NT2/D1 (cell line): ENCODE results near the gene LRR1.

ENCODE experiments used
- DNase-seq: peaks from one replicate; pipeline ENCODE4 v3.0.0-alpha.2; 2011; ENCODE audit warnings: low read depth, low spot score
- H3K27me3 ChIP-seq: 2 replicates; pipeline ENCODE4 v1.6.0; 2011; ENCODE audit warnings: mild to moderate bottlenecking; ENCODE audit not compliant: insufficient read length, insufficient read depth
- H3K36me3 ChIP-seq: 2 replicates; pipeline ENCODE4 v1.6.1; 2011; ENCODE audit warnings: mild to moderate bottlenecking, low read length, mixed read lengths; ENCODE audit not compliant: insufficient read depth, insufficient read length
- H3K4me1 ChIP-seq: 2 replicates; pipeline ENCODE4 v1.5.1; 2011; ENCODE audit not compliant: insufficient read depth, insufficient read length
- H3K4me3 ChIP-seq: 2 replicates; pipeline ENCODE4 v1.5.1; 2011; ENCODE audit warnings: low read depth; ENCODE audit not compliant: insufficient read length
- H3K9ac ChIP-seq: 2 replicates; pipeline ENCODE4 v1.6.0; 2011; ENCODE audit warnings: low read depth; ENCODE audit not compliant: insufficient read length
- H3K9me3 ChIP-seq: 2 replicates; pipeline ENCODE4 v1.5.1; 2011; ENCODE audit warnings: mild to moderate bottlenecking, low read length; ENCODE audit not compliant: insufficient read depth
- SUZ12 ChIP-seq: IDR thresholded peaks from 2 replicates; pipeline ENCODE4 v1.6.1; 2011; ENCODE audit not compliant: insufficient read length, insufficient read depth; ENCODE audit errors: extremely low read depth
- YY1 ChIP-seq: IDR thresholded peaks from 2 replicates; pipeline ENCODE4 v1.6.1; 2011; ENCODE audit not compliant: insufficient read length, insufficient read depth
- ZNF274 ChIP-seq: IDR thresholded peaks from 2 replicates; pipeline ENCODE4 v1.6.1; 2011; ENCODE audit warnings: mild to moderate bottlenecking, low read depth, low read length

The LRR1 gene, protein sequence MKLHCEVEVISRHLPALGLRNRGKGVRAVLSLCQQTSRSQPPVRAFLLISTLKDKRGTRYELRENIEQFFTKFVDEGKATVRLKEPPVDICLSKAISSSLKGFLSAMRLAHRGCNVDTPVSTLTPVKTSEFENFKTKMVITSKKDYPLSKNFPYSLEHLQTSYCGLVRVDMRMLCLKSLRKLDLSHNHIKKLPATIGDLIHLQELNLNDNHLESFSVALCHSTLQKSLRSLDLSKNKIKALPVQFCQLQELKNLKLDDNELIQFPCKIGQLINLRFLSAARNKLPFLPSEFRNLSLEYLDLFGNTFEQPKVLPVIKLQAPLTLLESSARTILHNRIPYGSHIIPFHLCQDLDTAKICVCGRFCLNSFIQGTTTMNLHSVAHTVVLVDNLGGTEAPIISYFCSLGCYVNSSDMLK

DNA sequence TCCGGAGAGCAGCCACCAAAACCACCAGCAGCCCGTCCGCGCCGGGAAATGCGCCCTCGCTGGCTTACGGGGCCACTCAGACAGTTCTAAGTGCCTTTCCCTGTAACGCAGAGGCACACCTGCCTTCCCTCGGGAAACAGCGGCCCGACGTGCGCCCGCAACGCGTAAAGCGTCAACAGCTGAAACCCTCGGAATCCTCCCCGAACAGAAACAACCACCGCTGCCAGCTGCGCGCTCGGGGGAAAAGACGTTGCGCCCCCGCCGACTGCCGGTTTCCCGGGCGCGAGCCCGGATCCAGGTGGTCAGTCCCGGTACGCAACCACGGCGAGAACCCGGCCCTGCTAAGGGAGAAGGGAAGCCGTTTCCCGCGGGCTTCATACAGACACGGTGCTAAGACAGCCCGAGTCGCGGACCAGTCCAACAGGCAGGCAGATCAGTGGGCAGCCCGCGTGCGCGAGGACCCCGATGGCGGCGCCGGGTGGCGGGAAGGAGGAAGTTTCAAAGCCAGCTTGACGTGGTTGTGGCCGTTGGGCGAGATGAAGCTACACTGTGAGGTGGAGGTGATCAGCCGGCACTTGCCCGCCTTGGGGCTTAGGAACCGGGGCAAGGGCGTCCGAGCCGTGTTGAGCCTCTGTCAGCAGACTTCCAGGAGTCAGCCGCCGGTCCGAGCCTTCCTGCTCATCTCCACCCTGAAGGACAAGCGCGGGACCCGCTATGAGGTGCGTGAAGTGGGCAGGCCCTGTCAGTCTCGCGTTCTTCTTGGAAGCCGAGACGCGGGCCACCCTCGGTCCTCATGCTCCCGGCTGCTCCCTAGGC is at the start of gene LRR1:
TSS of gene LRR1 (plus strand) at position 456 of the 816 bp plus-strand sequence. CDS start at position 537, 81 bp downstream.
- Histone ChIP-seq H3K27me3 (no peaks in the 10 kb centered on the region), H3K9ac (peak within 1 kb of the TSS; percentile 89), H3K4me3 (peak within 1 kb of the TSS; percentile 92), H3K36me3 (peaks cover 19% of the 10 kb centered on the region), H3K9me3 (no peaks in the 10 kb centered on the region), H3K4me1 (no peaks in the 10 kb centered on the region)
- peak; percentile 67 for TF ChIP-seq YY1
- no peak for TF ChIP-seq ZNF274
- no peak for TF ChIP-seq SUZ12
- peak; percentile 50 for DNase-seq

DNA sequence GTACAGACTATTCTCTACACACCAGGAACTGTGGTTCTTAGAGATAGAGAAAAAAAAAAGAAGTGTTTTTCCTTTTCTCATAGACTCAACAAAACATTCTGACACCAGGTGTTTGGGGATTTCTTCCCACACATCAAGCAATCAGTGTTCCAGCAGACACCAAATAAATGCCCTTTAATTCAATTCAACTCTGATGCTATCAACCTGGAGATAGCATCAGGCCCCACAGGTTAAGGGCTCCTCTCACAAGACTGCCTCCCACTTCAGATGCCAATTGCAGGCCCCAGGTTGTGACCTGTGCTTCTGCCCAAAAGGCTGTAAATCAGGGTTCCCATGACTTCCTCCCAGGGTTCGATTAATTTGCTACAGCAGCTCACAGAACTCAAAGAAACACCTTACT is 49.3 kb upstream of the LRR1 start:
- TF ChIP-seq ZNF274 = no peak
- TF ChIP-seq YY1 = no peak
- no peak for TF ChIP-seq SUZ12
- Histone ChIP-seq H3K36me3 (no peaks in the 10 kb centered on the region), H3K27me3 (no peaks in the 10 kb centered on the region), H3K4me3 (no peak overlapping the region), H3K9ac (no peak overlapping the region), H3K9me3 (no peaks in the 10 kb centered on the region), H3K4me1 (peaks cover 4% of the 10 kb centered on the region)
- DNase-seq = no peak

GRCh38 chr14:49549881-49550280 is 48.9 kb upstream of the LRR1 start:
- Histone ChIP-seq H3K27me3 (no peaks in the 10 kb centered on the region), H3K4me1 (peaks cover 4% of the 10 kb centered on the region), H3K36me3 (no peaks in the 10 kb centered on the region), H3K4me3 (no peak overlapping the region), H3K9me3 (no peaks in the 10 kb centered on the region), H3K9ac (no peak overlapping the region)
- peak; percentile 32 for DNase-seq
- TF ChIP-seq YY1 = no peak
- no peak for TF ChIP-seq ZNF274
- TF ChIP-seq SUZ12 = no peak

GRCh38 chr14:49550286-49551184 is 48.2 kb upstream of the LRR1 start:
- Histone ChIP-seq H3K9ac (no peak overlapping the region), H3K4me1 (peaks cover 4% of the 10 kb centered on the region), H3K27me3 (no peaks in the 10 kb centered on the region), H3K9me3 (no peaks in the 10 kb centered on the region), H3K36me3 (no peaks in the 10 kb centered on the region), H3K4me3 (no peak overlapping the region)
- no peak for DNase-seq
- TF ChIP-seq SUZ12 = no peak
- TF ChIP-seq YY1 = no peak
- TF ChIP-seq ZNF274 = no peak

- peaks cover 4% of the 10 kb centered on the region for H3K4me1 ChIP-seq
- no peak overlapping the region for H3K9ac ChIP-seq
- no peaks in the 10 kb centered on the region for H3K9me3 ChIP-seq
- no peak overlapping the region for H3K4me3 ChIP-seq
- TF ChIP-seq SUZ12 = no peak
- TF ChIP-seq YY1 = no peak
- TF ChIP-seq ZNF274 = no peak
- no peaks in the 10 kb centered on the region for H3K27me3 ChIP-seq
- DNase-seq = no peak
- H3K36me3 ChIP-seq = no peaks in the 10 kb centered on the region
Observed at GRCh38 chr14:49551569-49551968, 47.2 kb upstream of the LRR1 start.

- H3K4me3 ChIP-seq = no peak overlapping the region
- TF ChIP-seq ZNF274 = no peak
- no peak for TF ChIP-seq YY1
- TF ChIP-seq SUZ12 = no peak
- no peaks in the 10 kb centered on the region for H3K9me3 ChIP-seq
- H3K27me3 ChIP-seq = no peaks in the 10 kb centered on the region
- no peak for DNase-seq
- peaks cover 4% of the 10 kb centered on the region for H3K4me1 ChIP-seq
- H3K36me3 ChIP-seq = no peaks in the 10 kb centered on the region
- no peak overlapping the region for H3K9ac ChIP-seq
Observed at GRCh38 chr14:49553106-49553505, 45.6 kb upstream of the LRR1 start.

DNA sequence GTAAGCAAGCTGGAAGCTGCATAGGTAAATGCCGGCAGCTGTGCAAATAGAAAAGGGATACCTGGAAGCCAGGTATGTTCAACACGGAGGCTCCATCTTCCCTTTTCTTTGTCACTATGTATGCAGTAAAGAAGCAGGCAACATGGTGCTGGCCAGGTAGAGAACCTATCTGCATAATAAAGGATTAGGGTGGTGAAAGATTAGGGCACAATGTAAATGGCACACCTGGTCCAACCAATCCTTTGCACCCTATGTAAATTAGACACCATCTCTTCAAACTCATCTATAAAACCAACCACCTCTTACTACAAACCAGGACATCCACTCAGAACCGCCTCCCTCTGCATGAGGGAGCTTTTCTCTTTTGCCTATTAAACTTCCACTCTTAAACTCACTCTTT is 44.8 kb upstream of the LRR1 start:
- Histone ChIP-seq H3K9ac (no peak overlapping the region), H3K9me3 (no peaks in the 10 kb centered on the region), H3K36me3 (no peaks in the 10 kb centered on the region), H3K27me3 (no peaks in the 10 kb centered on the region), H3K4me3 (no peak overlapping the region), H3K4me1 (peaks cover 4% of the 10 kb centered on the region)
- DNase-seq = no peak
- no peak for TF ChIP-seq SUZ12
- no peak for TF ChIP-seq YY1
- TF ChIP-seq ZNF274 = no peak
